ENCODE measurements around the gene CEPT1. TPM values are rescaled to one million over a fixed set of nuclear protein-coding genes. Genes with fewer than 3 reads are reported as not detected.

The CEPT1 gene
- total and polyA plus RNA-seq, 10 of the 15 experiments (the other 5 are each of a cell fraction or from before 2014, with no cell fraction given) = 29.4 to 77.9 (median 54.8) TPM

GRCh38 chr1:111204983-111205713 is 65.1 kb downstream of the CEPT1 start (continued):
- TF ChIP-seq NKRF (conservative IDR thresholded peaks at IDR 0.05) = no peak; the same call in 1 of the 2 replicates
- no peak for TF ChIP-seq MAX (IDR thresholded peaks at IDR 0.05; ENCODE audit: low read depth, low read length)

- no peak for ATAC-seq
- ChIA-PET RAD21 (ENCODE audit: unreplicated experiment) (interaction anchor here (1.2 to 1.7 kb wide), 2 partner anchors 10 to 15 kb away, joined by 5 to 13 read pairs; no protein-coding TSS in a partner anchor), SMC1A (ENCODE audit: uncharacterized antibody, unreplicated experiment) (interaction anchor here (4.6 kb wide), 1 partner anchor 13 kb away, joined by 57 read pairs; no protein-coding TSS in a partner anchor), CTCF (no interaction called here), POLR2A (no interaction called here)
- in situ Hi-C loops (cut with MboI) (no loop called here), intact Hi-C loops (cut with micrococcal nuclease; ENCODE audit: unreplicated experiment) (no loop called here)
- Histone ChIP-seq H3K4me1 (ENCODE audit: control insufficient read depth, insufficient read depth, low read length) (peaks cover 39% of the 10 kb centered on the region), H3K9ac (ENCODE audit: control insufficient read depth, insufficient read depth, low read length) (peak overlapping the region; percentile 93), H2AFZ (ENCODE audit: control insufficient read depth, low read depth, low read length) (no peak overlapping the region; the same call in 1 of the 2 replicates), H3K27me3 (replicated peaks in 1 of 2; ENCODE audit: control insufficient read depth in 2 of 2, insufficient read depth in 2 of 2, low read length in 1 of 2) (no peaks in the 10 kb centered on the region), H3K27ac (ENCODE audit: control insufficient read depth, insufficient read depth) (peak overlapping the region; percentile 92), H3K4me3 (peak overlapping the region; percentile 8; the same call in 1 of the 2 replicates), H3K79me2 (ENCODE audit: control insufficient read depth, insufficient read depth, low read length) (peaks cover 40% of the 10 kb centered on the region), H3K4me2 (ENCODE audit: control insufficient read depth, insufficient read depth) (peak overlapping the region; percentile 98; the same call in 1 of the 2 replicates), H3K36me3 (ENCODE audit: control insufficient read depth in 2 of 2, insufficient read depth in 2 of 2, low read length in 1 of 2) (no peaks in the 10 kb centered on the region), H4K20me1 (ENCODE audit: control insufficient read depth, insufficient read depth) (no peaks in the 10 kb centered on the region), H3K9me3 (replicated peaks; ENCODE audit: control insufficient read depth, insufficient read depth, low read length) (no peaks in the 10 kb centered on the region)
- 20% methylated on average over 2 of the region's 2 CpGs for WGBS (ENCODE audit: insufficient coverage, insufficient replicate concordance, low lambda C conversion rate, missing lambda C conversion rate)
- FAIRE-seq = no peak
- BruUV-seq (replicated peaks) = no TSS peak
- DNase-seq (ENCODE audit: low read depth, low spot score) = no peak
- TF ChIP-seq BCLAF1 (IDR thresholded peaks at IDR 0.05) (no peak), ZZZ3 (IDR thresholded peaks at IDR 0.05; ENCODE audit: control insufficient read depth, insufficient read length, low read depth) (no peak), RELA (IDR thresholded peaks at IDR 0.05; ENCODE audit: borderline replicate concordance, partially characterized antibody) (no peak), JUNB (IDR thresholded peaks at IDR 0.05) (peak; percentile 21; the same call in 1 of the 2 replicates), ZNF592 (IDR thresholded peaks at IDR 0.05) (peak; percentile 23; the same call in 1 of the 2 replicates), MEF2A (IDR thresholded peaks at IDR 0.05; ENCODE audit: insufficient read depth, low read depth, low read length) (peak; percentile 94), NFXL1 (IDR thresholded peaks at IDR 0.05; ENCODE audit: borderline replicate concordance) (no peak), RAD21 (IDR thresholded peaks at IDR 0.05; ENCODE audit: insufficient read depth, low read depth, low read length) (no peak)
These were observed 65.7 kb downstream of the CEPT1 start for GRCh38 chr1:111205714-111206050.

Data from GM12878 (cell line).